PC-9 (cell line): ENCODE measurements around the gene ZNF580.

Source experiments
- CTCF ChIP-seq: fragments of 200-600 bp; sonication (generic); conservative IDR thresholded peaks from 2 replicates; pipeline ENCODE4 v1.6.1; 2017; ENCODE audit warnings: mixed run types, antibody characterized with exemption, mild to moderate bottlenecking, moderate library complexity
- EZH2 ChIP-seq: fragments of 200-600 bp; sonication (generic); IDR thresholded peaks from 2 replicates; pipeline ENCODE4 v1.8.0; 2017; ENCODE audit warnings: antibody characterized with exemption, low read depth

GRCh38 chr19:55668603-55669348, 28.0 kb downstream of the ZNF580 start:
- TF ChIP-seq CTCF (no peak), EZH2 (no peak)
